Uterus (tissue), 2 donors: ENCODE results near the gene SRC.

Experiments
- CTCF ChIP-seq, 4 experiments: fragments of 200-600 bp in 2 of 4; fragments of 450-650 bp in 2 of 4; sonication (generic) in 2 of 4; IDR thresholded peaks; one replicate each; pipeline ENCODE4 v1.5.1; 2016 to 2019; ENCODE audit warnings: antibody characterized with exemption in 4 of 4, mild to moderate bottlenecking in 2 of 4, moderate library complexity in 1 of 4
- POLR2A ChIP-seq, 2 donors: fragments of 450-650 bp; IDR thresholded peaks; one replicate each; pipeline ENCODE4 v1.6.1; 2016; ENCODE audit warnings: antibody characterized with exemption in 2 of 2, mild to moderate bottlenecking in 1 of 2, moderate library complexity in 1 of 2

- no peak for TF ChIP-seq CTCF (IDR thresholded peaks at IDR 0.05)
- TF ChIP-seq POLR2A (IDR thresholded peaks at IDR 0.05), result no peak
Measured at GRCh38 chr20:37328149-37328945, 17.6 kb upstream of the SRC start.
